ENCODE measurements around the gene CHMP4A. TPM values are rescaled to one million over a fixed set of nuclear protein-coding genes. Genes with fewer than 3 reads are reported as not detected.

CHMP4A gene
- total and polyA plus RNA-seq, 9 of the 15 experiments (the other 6 are each of a cell fraction or from before 2014, with no cell fraction given): 28.8 to 104 (median 52.7) TPM

DNA sequence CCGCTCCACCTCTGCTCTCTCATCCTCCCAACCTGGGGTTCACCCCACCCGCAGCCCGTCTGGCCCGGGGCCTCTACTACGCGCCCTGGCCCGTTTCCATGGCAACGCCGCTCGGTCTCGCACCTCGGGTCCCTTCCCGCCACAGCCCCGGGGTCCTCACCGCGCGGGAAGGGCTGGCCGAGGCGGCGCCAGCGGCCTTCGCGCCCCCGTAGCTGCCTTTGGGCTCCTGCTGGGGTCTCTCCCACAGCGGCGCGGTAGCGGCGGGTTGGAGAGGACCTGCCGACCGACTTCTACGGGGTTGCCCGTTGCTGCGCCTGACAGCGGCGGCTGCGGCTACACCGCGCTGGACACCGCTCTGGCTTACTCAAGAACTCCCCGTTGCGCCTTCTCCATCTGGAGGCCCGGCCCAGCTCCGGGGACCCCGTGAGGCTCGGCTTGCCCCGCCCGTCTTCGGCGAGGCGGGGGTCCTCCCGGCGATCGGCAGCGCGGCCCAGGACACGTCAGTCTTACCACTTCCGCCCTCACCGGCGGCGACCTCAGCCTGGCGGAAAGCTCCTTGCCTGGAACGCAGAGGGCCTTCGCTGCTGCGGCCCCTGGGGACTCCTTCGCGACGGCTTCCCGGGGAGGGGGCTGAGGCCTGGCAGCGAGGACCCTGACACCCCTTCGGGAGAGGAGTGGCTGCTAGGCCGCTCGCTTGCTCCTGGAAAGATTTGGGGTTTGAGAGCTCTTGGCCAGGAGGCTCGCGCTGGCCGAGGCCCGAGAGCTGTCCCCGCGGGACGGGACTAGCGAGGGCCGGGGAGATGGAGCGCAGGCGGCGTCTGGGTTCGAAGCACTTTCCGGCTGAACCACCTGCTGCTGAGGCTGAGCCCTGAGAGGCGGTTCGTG lies 17.9 kb downstream of the CHMP4A start, which contains the start of gene TM9SF1 (continued):
- TF ChIP-seq XRCC5 (IDR thresholded peaks at IDR 0.05; ENCODE audit: low read depth, low read length): no peak
- TF ChIP-seq MBD2 (IDR thresholded peaks at IDR 0.05; ENCODE audit: borderline replicate concordance, low read depth): peak; percentile 59
- TF ChIP-seq, protein P1, sequence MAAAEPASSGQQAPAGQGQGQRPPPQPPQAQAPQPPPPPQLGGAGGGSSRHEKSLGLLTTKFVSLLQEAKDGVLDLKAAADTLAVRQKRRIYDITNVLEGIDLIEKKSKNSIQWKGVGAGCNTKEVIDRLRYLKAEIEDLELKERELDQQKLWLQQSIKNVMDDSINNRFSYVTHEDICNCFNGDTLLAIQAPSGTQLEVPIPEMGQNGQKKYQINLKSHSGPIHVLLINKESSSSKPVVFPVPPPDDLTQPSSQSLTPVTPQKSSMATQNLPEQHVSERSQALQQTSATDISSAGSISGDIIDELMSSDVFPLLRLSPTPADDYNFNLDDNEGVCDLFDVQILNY (CRISPR knock-in tag; IDR thresholded peaks at IDR 0.05): peak; percentile 71; the same call in 1 of the 2 replicates
- TF ChIP-seq ZNF668 (CRISPR knock-in tag; IDR thresholded peaks at IDR 0.05): no peak
- TF ChIP-seq GTF2E2 (tag; IDR thresholded peaks at IDR 0.05): peak; percentile 84
- TF ChIP-seq SP1 (CRISPR knock-in tag; IDR thresholded peaks at IDR 0.05): peak; percentile 69; the same call in 1 of the 2 replicates
- no peak for TF ChIP-seq NR3C1 (CRISPR knock-in tag; IDR thresholded peaks at IDR 0.05)
- no peak for TF ChIP-seq SMARCE1 (IDR thresholded peaks at IDR 0.05)
- TF ChIP-seq, protein P2, sequence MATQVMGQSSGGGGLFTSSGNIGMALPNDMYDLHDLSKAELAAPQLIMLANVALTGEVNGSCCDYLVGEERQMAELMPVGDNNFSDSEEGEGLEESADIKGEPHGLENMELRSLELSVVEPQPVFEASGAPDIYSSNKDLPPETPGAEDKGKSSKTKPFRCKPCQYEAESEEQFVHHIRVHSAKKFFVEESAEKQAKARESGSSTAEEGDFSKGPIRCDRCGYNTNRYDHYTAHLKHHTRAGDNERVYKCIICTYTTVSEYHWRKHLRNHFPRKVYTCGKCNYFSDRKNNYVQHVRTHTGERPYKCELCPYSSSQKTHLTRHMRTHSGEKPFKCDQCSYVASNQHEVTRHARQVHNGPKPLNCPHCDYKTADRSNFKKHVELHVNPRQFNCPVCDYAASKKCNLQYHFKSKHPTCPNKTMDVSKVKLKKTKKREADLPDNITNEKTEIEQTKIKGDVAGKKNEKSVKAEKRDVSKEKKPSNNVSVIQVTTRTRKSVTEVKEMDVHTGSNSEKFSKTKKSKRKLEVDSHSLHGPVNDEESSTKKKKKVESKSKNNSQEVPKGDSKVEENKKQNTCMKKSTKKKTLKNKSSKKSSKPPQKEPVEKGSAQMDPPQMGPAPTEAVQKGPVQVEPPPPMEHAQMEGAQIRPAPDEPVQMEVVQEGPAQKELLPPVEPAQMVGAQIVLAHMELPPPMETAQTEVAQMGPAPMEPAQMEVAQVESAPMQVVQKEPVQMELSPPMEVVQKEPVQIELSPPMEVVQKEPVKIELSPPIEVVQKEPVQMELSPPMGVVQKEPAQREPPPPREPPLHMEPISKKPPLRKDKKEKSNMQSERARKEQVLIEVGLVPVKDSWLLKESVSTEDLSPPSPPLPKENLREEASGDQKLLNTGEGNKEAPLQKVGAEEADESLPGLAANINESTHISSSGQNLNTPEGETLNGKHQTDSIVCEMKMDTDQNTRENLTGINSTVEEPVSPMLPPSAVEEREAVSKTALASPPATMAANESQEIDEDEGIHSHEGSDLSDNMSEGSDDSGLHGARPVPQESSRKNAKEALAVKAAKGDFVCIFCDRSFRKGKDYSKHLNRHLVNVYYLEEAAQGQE (IDR thresholded peaks at IDR 0.05; ENCODE audit: borderline replicate concordance): no peak
- TF ChIP-seq, protein P2 (CRISPR knock-in tag; IDR thresholded peaks at IDR 0.05; ENCODE audit: low read depth): no peak
- TF ChIP-seq KDM4B (IDR thresholded peaks at IDR 0.05; ENCODE audit: borderline replicate concordance in 2 of 2, low read depth in 1 of 2): peak in 1 of 2 experiments; percentile 39; a peak in 1 of 4 replicates
- TF ChIP-seq RBM14 (IDR thresholded peaks at IDR 0.05; ENCODE audit: borderline replicate concordance, insufficient read depth, low read depth, low read length): 0 out of 2 replicates have a peak, but pooled peaks have one; percentile 31
- TF ChIP-seq, protein P3, sequence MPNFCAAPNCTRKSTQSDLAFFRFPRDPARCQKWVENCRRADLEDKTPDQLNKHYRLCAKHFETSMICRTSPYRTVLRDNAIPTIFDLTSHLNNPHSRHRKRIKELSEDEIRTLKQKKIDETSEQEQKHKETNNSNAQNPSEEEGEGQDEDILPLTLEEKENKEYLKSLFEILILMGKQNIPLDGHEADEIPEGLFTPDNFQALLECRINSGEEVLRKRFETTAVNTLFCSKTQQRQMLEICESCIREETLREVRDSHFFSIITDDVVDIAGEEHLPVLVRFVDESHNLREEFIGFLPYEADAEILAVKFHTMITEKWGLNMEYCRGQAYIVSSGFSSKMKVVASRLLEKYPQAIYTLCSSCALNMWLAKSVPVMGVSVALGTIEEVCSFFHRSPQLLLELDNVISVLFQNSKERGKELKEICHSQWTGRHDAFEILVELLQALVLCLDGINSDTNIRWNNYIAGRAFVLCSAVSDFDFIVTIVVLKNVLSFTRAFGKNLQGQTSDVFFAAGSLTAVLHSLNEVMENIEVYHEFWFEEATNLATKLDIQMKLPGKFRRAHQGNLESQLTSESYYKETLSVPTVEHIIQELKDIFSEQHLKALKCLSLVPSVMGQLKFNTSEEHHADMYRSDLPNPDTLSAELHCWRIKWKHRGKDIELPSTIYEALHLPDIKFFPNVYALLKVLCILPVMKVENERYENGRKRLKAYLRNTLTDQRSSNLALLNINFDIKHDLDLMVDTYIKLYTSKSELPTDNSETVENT (CRISPR knock-in tag; IDR thresholded peaks at IDR 0.05): no peak; the same call in 1 of the 2 replicates
- TF ChIP-seq ZNF282 (CRISPR knock-in tag; IDR thresholded peaks at IDR 0.05): no peak

Measured in K562 (cell line).